GM12892 (cell line): Measurements from ENCODE around the gene CDK2AP2.

ENCODE experiments used
- POLR2AphosphoS5 ChIP-seq: IDR thresholded peaks from 2 replicates; pipeline ENCODE4 v1.6.1; 2011; ENCODE audit warnings: low read depth, low read length, control low read depth
- TAF1 ChIP-seq: IDR thresholded peaks from 2 replicates; pipeline ENCODE4 v1.6.1; 2011; ENCODE audit warnings: low read depth, mild to moderate bottlenecking, control low read depth, low read length, borderline replicate concordance

DNA sequence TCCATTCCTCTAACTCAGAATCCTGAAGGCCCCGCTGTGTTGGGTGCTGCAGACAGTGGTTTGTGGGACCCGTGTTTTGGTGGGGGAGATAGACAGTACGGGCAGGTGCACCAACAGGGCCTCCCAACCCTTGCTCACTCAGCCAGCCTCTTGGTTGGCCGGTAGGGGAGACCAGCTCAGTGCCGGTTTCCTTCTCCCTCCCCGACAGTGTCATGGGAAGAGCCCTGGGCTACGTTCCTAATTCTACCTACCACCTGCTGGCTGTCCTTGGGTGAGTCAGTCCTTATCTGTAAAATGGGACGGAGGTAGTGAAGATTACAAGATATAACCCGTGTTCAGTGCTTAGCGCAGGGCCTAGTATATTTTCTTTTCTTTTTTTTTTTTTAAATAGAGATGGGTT is 44.8 kb downstream of the CDK2AP2 start:
- TF ChIP-seq POLR2AphosphoS5 (no peak), TAF1 (no peak)
